Activated CD4-positive, alpha-beta T cell treated with anti-CD3 and anti-CD28 coated beads, Interleukin-2, amount 50 U/mL, for 1 hour (primary cell): ENCODE results near the gene OR6B2.
"Not testable (repeated sequence)": the region's sequence is repeated elsewhere in the genome, so short reads cannot be mapped to it uniquely, and the experiment has no call there.

Experiments
- DNase-seq: peaks from one replicate; pipeline ENCODE4 v3.0.0-alpha.2; 2020

The OR6B2 gene

DNA sequence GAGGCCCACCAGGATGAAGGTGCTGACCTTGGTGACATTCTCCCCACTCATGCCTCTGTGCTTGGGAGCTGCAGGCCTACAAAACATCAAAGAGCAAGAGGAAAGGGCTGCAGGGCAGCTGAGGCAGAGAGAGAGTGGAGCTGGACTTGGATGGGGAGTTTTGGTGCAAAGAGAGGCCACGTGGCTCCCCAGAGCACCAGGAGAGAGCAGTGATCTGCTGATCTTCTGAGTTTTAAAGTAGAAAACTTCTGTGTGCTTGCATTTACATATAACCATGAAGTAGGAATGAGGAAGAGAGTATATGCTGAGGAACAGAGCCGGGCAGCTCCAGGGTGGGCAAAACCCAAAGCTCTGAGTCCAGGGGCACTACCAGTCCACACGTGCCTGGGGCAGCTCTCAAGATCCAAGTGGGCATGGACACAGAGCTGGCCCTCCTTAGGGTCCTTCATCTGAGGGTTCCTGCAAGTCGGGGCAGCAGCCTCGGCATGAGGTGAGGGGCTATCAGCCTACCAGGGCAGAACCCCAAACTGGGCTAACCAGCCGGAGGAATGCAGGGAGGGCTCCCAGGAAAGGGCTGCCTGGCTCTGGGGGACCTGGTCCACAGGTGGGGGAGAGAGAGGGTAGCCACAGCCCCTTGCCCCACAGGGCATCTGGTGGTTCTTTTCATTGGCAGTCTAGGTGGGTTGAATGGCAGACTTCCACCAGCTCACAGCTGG, at the start of gene OR6B2:
OR6B2 (minus strand) TSS at position 51 of the 716 bp plus-strand sequence; CDS start at position 51, 0 bp downstream.
- no peak for DNase-seq

DNA sequence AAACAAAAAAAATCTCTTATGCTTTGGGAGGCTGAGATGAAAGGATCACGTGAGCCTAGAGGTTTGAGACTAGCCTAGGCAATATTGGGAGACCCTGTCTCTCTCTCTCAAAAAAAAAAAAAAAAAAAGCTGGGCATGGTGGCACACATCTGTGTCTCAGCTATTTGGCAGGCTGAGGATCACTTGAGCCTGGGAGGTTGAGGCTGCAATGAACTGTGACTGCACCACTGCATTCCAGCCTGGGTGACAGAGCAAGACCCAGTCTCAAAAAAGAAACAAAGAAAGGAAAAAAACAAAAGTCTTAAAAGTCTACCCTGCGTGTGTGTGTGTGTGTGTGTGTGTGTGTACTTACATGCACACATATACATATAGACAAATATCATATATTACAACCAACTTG, 48.4 kb upstream of the OR6B2 start:
- DNase-seq, result no peak

DNA sequence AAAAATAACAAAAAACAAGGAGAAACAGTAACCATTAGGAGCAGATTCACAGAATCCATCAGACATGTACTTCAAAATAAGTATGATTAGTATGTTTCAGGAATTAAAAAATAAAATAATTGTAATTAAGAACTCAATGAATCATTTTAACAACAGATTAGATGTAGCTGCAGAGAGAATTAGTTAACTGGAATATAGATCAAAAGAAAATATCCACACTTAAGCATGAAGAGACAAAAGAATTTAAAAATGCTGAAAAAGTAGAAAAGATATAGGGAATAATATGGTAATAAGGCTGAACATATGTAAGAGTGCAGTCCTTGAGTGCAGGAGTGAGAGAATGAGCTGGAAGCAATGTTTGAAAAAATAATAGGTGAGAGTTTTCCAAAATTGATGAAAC, 47.2 kb upstream of the OR6B2 start:
- no peak for DNase-seq

DNA sequence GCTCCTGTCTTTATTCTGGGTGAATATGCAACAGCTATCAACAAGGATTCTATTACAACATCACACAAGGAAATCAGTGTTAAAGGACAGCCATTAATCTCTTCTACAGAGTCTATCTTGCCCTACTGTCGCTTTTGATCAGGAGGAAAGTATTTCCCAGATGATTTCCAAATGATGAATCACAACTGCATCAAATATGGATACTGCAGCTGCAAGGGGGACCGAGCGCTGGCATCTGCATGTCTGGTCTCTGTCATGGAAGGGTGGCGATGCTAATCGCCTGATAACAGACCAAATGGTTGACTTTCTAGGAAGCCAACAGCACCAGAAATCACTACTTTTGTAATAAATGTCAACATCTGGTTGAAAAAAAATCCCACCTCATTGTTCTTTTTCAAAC, 44.3 kb upstream of the OR6B2 start:
- no peak for DNase-seq

DNA sequence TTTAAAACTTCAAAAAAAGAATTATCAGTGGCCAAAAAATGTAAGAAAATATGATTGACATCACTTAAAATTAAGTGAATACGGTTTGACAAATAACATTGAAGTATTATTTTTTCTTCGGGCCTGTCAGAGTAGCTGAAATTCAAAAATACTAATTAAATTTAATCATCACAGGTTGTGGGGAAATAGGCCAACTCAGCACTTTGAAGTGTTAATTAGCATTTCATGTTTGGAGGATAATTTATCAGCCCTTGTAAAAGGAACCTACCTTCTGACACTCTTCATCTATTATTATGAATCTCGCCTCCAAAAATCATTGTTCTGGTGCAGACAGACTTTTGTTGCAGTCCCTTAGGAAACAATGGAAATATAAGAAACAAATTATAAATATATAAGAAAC, 40.7 kb upstream of the OR6B2 start:
- DNase-seq, result no peak

DNA sequence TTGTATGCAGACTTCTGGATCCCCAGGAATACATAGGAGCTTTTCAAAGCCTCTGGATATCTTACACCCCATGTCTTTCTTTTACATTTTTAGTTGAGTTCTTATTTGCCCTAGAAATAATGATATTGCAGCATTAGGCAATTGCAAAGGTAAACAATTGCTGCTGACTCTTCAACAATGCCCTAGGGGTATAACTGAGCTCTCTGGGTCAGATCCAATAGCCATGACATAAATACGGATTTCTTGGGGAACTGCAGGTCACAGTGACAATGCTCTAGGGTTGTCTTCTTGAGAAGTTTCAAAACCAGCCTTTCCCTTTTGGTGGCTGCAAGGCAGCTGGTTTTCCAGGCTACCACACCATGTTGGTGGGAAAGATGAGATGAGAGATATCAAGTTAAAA, 39.6 kb upstream of the OR6B2 start:
- no peak for DNase-seq

DNA sequence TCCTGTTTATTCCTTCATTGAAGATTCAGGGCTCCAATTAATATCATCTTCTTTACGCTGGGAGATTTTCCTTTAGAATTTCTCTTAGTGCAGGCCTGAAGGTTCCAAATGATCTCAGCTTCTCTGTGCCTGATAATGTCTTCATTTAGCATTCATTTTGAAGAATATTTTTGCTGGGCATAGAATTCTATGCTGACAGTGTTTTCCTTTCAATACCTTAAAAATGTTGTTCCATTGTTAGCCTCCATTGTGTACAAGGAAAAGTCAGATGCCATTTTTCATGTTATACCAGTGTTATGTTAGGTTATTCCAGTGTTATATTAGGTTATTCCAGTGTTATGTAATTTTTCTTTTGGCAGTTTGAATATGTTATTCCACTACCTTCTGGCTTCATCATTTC, 38.0 kb upstream of the OR6B2 start:
- DNase-seq, result no peak

DNA sequence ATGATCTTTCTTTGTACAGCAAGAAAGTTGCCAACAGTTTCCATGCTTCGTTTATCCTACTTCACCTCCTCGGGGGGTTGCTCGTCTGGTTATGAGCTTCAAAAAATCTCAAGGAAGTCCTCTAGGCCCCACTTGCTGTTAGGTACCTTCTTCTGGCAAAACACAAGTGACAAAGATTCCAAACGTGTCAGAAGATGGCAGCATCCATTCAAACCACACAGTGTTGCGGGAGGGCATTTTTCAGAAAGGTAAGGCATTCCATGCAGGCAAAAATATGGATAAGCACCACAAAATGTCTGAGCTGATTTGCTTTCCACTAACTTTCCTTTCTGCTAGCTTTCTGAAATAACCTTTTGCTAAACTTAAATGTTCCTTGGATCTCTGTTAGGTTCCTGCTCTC, 36.3 kb upstream of the OR6B2 start:
- no peak for DNase-seq

DNA sequence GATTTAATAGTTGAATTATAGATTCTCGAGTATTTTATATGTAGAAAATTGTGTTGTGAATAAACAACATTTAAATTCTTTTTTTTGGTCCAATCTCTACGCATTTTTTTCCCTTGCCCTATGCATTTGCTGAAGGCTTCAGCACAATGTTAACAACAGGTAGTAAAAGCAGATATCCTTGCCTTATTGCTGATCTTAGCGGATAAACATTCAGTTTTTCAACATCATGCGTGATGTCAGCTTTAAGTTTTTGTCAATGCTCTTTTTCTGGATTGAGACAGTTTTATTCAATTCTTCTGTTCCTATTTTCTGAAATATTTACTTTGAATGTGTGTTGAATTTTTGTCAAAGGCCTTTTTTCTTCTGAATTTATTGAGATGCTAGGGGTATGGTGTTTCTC, 34.7 kb upstream of the OR6B2 start:
- no peak for DNase-seq

DNA sequence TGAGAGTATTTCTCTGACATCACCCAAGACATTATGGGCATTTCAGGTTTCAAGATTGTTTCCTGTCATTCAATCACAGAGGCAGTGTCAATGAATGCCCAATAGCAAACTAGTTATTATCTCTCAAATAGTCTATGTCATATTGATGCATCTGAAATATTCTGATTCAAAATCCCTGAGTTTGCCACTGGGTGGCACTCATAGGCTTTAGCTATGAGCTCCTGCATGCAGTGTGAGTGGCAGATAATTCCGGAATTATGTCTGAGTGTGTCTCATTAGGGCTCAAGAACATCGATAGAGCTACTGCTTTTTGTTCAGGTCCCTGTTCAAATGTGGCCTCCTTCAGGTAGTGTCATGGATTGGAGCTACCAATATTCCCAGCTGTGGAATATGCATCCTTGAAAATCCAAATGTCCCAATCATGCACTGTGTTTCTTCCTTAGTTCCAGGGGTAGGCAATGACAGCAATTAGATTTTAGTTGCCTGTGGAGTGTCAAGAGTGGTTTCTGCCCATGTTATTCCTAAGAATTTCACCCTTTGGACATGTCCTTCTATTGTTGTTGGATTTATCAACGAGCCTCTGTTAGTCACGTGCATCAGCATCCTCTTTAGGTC, 30.9 kb upstream of the OR6B2 start:
- DNase-seq, result peak; percentile 30

DNA sequence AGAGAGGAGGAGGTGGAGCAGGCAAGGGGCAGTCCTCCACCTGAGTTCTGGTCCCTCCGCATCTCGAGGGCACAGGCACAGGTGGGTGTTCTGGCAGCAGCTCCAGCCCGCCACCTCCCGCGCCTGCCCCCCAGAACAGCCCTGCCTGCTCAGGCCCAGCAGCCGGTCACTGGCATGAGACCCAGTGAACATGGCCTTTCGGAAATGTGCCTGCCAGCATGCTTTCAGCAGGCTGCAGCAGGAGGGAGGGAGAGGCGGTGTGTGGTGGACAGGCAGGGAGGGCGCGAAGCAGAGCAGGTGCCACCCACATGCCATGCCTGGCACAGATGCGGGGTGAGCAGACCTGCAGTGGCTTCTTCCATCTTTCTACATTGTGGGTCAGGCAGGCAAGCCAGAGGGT, 26.4 kb upstream of the OR6B2 start:
- DNase-seq, result no peak

DNA sequence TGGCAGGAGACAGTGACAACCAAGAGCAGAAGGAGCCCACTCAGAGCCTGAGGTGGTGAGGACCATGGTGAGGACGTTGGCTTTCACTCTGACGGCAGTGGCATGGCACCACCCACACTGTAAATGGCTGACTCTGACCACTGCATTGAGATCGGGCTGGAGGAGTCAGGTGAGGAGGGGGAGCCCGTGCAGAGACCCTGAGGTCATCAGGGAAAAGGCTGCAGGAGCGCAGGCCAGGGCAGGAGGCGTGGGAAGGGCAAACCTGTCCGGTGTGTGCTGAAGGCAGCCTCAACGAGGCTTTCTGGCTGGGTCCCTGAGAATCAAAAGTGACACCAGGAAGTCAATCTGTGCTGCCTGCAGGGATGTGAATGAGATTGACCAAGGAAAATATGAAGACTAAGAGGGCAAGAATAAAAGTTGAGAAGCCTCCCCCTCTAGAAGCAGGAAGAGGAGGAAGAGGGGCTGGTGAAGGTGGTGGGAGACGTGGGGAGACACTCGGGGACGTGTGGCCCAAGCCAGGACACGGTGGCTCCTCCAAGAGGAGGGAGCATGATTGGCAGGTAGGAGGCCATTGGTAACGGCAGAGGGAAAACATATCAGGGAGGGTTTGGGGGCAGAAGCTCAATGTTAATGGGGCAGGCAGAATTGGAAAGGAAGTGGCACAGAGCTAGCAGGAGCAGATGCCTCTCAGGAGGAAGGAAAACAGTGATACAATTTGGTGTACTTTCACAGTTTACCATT, 25.1 kb upstream of the OR6B2 start:
- no peak for DNase-seq

DNA sequence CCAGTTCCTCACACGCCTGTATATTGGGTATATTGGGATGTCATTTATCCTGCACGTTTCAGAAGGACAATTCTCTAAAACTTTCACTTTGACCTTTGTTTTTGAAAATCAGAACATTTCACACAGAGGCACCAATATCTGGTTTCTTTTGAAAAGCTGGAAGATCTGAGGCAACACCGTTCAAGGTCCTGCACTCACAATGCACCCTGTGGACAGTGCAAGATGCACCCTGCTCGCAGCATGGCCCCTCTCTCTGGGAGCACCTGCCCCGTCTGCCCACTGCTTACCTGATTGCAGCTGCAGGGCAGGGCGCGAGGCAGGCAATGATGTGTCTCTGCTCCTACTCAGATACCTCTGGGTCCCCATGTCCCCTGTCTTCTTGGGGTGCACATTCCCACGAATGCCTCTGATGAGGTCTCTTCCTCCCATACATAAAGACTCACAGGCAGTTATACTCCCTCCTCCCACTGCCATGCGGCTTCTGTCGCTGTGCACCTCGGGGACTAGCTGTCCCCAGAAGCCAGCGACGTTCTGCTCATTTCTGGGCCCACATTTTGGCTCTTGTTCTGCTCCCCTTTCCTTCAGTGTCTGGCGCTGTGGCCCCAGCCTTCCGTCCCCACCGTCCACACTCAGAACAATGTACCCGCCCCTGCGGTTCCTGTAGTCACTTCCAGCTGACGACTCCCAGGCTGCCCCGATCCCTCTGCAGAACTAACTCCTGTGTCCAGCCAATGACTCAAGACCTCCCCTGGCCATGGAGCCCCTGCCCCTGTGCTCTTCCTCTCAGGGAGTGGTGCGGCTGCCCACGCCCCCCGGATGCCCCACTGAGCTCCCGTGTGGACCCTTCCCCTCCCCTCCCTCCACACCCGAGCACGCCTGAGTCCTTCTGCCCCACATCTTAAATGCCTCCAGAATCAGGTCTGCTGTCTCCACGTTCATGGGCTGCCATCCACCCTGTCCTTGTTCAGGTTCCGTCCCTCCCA, 23.2 kb upstream of the OR6B2 start, which contains the start of gene OR6B3:
OR6B3 (minus strand) TSS at position 349 of the 983 bp plus-strand sequence.
- DNase-seq, result no peak

DNA sequence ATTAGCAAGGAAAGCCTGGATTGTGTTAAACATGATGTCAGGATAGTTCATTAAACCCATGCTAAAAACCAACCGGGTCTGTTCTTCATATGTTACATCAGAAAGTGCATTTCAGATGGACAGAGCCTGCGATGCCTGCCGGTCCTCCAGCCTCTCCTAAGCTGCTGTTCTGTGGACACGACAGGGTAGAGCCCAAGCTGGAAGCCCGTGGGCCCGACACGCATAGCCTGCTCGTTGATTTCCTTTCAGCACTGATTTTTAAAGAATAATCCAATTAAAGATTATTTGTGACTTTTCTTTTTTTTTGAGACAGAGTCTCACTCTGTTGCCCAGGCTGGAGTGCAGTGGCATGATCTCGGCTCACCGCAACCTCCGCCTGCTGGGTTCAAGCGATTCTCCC, 22.3 kb upstream of the OR6B2 start:
- no peak for DNase-seq

DNA sequence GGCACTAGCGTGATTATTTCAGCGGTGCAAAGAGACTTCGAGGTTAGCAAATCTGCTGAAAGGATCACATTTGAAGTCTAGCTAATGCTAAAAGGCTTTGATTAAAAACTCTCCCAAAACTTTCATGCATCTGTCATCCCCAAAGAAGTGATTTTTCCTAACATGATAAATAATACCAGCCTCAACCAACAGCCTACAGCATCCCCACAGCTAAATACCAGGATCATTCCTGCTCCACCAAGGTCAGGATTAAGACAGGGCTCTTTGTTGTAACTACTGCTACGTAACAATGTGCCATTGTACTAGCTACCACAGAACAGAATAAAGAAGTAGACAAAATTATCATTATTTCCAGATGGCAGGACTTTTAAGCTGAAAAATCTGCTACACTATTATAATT, 21.5 kb upstream of the OR6B2 start:
- DNase-seq, result no peak

DNA sequence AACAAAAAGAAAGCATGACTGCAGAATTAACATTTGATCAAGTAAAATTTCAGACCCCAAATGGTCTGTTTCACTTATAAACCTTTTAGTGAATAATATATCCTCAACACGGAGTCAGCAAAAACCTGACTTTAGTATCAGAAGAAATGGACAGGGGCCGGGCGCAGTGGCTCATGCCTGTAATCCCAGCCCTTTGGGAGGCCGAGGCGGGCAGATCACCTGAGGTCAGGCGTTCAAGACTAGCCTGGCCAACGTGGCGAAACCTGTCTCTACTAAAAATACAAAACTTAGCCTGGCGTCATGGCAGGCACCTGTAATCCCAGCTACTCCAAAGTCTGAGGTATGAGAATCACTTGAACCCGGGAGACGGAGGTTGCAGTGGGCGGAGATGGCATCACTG, 20.0 kb upstream of the OR6B2 start:
- no peak for DNase-seq

DNA sequence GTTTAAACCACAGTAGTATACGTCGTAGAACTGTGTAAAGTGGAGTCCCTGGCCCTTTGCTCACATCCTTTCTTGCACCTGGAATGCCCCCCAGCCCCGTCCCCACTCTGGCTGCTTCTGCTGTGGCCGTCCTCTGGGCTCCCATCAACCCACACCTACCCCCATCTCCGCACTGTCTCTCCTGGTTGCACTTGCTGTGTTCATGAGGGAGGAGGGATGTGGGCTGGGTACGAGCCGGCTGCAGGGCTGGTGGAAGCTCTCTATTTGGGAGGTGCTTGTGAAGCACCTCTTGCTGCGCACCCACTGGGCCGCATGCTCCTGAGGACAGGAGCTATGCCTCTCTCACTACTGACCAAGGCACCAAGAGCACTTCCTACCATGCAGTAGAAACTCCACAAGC, 18.0 kb upstream of the OR6B2 start:
- DNase-seq, result no peak

DNA sequence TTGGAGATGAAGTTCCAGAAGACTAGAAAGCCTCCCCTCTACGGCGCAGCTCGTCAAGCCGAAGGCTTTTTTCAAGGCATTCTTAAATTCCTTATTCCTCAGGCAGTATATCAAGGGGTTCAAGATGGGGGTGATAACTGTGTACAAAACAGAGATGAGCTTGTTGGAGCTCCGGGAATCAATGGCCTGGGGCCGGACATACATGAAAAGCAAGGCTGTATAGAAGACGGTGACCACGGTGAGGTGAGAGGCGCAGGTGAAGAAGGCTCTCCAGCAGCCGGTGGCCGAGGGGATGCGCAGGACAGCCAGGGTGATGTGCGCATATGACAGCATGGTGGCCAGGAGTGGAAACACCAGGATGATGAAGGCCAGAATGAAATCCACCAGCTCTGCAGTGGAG, 14.9 kb upstream of the OR6B2 start:
- DNase-seq, result no peak

DNA sequence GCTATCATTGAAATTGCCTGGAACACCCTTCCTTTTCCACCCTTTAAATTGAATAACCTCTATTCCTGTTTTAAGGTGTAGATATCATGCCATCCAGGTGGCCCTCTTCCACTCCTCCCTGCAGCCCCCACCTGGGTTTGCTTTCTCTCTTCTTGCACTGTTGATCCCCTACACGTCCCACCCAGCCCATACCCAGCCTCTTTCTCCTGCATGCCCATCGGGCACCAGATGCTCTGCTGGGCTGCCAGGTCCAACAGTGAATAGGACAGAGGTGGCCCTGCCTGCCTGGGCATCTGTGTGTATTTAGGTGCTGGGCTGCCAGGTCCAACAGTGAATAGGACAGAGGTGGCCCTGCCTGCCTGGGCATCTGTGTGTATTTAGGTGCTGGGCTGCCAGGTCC, 13.9 kb upstream of the OR6B2 start:
- not testable (repeated sequence) for DNase-seq

DNA sequence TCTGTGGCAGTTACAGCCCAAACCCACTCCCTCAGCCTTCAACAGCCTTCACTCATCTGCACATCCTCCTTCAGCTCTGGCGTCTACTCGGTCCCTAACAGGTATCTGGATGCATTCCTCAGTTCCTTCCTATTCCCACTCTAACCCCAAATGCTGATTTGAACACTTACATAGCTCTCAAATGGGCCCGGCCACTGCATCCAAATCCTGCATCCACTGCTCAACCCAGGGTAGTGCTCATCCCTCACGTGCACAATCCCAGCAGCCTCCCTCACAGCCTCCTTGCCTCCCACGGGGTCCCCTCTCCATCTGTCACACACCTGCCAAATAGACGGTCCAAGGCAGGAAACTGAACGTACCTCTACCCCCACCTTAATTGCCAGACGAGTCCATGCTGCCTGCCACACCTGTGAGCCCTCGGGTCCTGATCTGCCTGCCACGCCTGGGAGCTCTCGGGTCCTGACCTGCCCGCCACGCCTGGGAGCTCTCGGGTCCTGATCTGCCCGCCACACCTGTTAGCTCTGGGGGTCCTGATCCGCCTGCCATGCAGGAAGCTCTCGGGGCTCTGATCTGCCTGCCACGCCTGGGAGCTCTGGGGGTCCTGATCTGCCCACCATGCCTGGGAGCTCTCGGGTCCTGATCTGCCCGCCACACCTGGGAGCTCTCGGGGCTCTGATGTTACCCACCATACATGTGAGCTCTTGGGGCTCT, 13.2 kb upstream of the OR6B2 start:
- DNase-seq, result no peak

DNA sequence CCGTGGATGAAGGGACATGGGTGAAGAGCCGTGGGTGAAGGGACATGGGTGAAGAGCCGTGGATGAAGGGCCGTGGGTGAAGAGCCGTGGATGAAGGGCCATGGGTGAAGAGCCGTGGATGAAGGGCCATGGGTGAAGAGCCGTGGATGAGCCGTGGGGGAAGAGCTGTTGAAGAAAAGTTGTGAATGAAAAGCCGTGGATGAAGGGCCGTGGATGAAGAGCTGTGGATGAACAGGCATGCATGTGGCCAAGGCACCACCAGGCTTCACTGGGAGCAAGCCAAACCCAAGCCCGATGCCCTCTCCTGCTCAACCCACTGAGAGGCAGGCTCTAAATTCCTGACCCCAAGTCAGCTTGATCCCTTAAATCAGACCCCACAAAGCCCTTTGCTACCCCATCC, 12.5 kb upstream of the OR6B2 start:
- DNase-seq, result no peak

DNA sequence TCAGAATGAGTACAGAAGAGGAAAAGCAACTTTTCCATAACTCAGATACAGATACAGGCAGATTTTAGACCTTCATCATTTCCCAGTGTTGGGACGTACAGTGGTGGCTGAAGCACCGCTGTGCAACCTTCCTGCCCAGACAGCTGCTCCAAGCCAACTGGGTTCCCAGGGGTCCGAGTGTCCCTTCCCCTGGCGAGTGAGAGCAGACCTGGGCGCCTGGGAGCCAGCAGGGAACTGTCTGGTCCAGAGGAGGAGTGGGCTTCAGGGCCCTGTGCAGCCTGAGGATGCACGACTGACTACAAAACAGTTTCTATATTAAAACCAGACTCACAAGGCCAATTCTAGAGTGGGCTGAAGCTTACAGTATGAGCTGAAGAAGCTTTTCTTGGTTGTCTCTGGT, 11.1 kb upstream of the OR6B2 start:
- no peak for DNase-seq
